Thyroid gland (tissue), 4 donors: ENCODE data around the gene PLCB1.

ENCODE experiments used
- POLR2A ChIP-seq, 2 donors: fragments of 450-650 bp; IDR thresholded peaks; one replicate each; pipeline ENCODE4 v1.6.1; 2017; ENCODE audit warnings: antibody characterized with exemption in 2 of 2, mild to moderate bottlenecking in 2 of 2, moderate library complexity in 1 of 2
- TF ChIP-seq, protein P1 (sequence below), 6 experiments: fragments of 200-600 bp in 3 of 6; fragments of 450-650 bp in 3 of 6; sonication (generic) in 3 of 6; IDR thresholded peaks; one replicate each; pipeline ENCODE4 v1.5.1; 2016 to 2019; ENCODE audit warnings: antibody characterized with exemption in 6 of 6, mild to moderate bottlenecking in 2 of 6, inconsistent platforms in 1 of 6, moderate library complexity in 1 of 6

DNA sequence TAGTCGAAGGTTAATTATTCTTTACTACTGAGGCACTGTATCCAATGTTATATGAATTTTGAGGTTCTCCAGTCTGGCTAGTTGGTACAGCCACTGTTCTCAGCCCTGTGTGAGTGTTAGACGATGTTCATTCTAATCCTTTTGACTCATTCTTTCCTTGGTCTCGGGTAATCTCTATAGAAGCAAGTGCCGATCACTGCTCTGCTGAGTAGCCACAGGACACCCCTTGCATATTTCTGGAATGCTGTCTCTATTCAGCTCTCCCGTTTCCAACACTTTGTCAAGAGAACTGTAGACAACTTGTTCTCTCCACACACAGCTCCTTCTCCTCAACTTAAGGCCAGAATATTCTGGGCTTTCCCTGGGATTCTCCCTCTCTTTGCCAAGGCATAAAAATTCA is 42.4 kb upstream of the PLCB1 start:
- TF ChIP-seq, protein P1, sequence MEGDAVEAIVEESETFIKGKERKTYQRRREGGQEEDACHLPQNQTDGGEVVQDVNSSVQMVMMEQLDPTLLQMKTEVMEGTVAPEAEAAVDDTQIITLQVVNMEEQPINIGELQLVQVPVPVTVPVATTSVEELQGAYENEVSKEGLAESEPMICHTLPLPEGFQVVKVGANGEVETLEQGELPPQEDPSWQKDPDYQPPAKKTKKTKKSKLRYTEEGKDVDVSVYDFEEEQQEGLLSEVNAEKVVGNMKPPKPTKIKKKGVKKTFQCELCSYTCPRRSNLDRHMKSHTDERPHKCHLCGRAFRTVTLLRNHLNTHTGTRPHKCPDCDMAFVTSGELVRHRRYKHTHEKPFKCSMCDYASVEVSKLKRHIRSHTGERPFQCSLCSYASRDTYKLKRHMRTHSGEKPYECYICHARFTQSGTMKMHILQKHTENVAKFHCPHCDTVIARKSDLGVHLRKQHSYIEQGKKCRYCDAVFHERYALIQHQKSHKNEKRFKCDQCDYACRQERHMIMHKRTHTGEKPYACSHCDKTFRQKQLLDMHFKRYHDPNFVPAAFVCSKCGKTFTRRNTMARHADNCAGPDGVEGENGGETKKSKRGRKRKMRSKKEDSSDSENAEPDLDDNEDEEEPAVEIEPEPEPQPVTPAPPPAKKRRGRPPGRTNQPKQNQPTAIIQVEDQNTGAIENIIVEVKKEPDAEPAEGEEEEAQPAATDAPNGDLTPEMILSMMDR (IDR thresholded peaks at IDR 0.05), result no peak
- TF ChIP-seq POLR2A (IDR thresholded peaks at IDR 0.05), result no peak
